Skeletal muscle tissue (tissue), 4 donors: ENCODE measurements around the gene ATP9A. TPM values are rescaled to one million over a fixed set of nuclear protein-coding genes. Genes with fewer than 3 reads are reported as not detected.
"Not testable (repeated sequence)": the region's sequence is repeated elsewhere in the genome, so short reads cannot be mapped to it uniquely, and the experiment has no call there.

Experiments used
- H3K27ac ChIP-seq: one replicate; pipeline ENCODE4 v1.7.0; 2013; ENCODE audit warnings: mild to moderate bottlenecking, low read depth, low read length, inconsistent platforms
- H3K27me3 ChIP-seq, 3 donors: one replicate each; pipeline ENCODE4 v1.7.0; 2013; ENCODE audit warnings: low read length in 3 of 3; ENCODE audit not compliant: control insufficient read depth in 3 of 3, insufficient read depth in 3 of 3
- H3K36me3 ChIP-seq, 3 donors: one replicate each; pipeline ENCODE4 v1.7.0; 2013; ENCODE audit warnings: low read length in 3 of 3; ENCODE audit not compliant: control insufficient read depth in 3 of 3, insufficient read depth in 3 of 3
- H3K4me1 ChIP-seq, 3 donors: one replicate each; pipeline ENCODE4 v1.7.0; 2013; ENCODE audit warnings: low read length in 3 of 3, mild to moderate bottlenecking in 3 of 3; ENCODE audit not compliant: control insufficient read depth in 3 of 3, insufficient read depth in 3 of 3
- H3K4me3 ChIP-seq, 3 donors: one replicate each; pipeline ENCODE4 v1.7.0; 2013; ENCODE audit warnings: low read length in 3 of 3
- H3K9ac ChIP-seq, 3 donors: one replicate each; pipeline ENCODE4 v1.7.0; 2013; ENCODE audit warnings: low read length in 3 of 3, mild to moderate bottlenecking in 3 of 3, moderate library complexity in 2 of 3, low read depth in 1 of 3
- H3K9me3 ChIP-seq, 3 donors: one replicate each; pipeline ENCODE4 v1.7.0; 2013; ENCODE audit warnings: low read length in 3 of 3; ENCODE audit not compliant: control insufficient read depth in 3 of 3
- total RNA-seq: library from RNA; depleted of rRNA; stranded (reverse); fragments of >200 nt; gene quantifications from one replicate; pipeline ENCODE4 v1.2.3, GENCODE V29; 2014
- donor health status: Osteomylitis.

Gene ATP9A
- total RNA-seq, 1 donor from 2014 or later: 56.4 TPM

DNA sequence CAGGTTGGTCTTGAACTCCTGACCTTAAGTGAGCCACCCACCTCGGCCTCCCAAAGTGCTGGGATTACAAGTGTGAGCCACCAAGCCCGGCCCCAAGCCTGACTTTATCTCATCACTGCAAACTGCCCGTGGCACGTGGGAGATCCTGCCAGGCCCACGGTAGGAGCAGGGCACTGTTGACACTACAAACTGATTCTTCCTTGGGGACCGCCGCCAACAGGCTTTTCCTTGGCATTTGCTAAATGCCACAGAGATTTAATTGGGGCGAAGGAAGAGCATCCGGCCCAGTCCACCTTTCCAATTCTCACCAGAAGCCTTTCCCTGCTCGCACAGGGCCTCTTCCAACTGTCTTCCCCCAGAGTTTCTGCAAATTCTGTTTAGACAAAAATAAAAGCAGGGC is 11.0 kb downstream of the ATP9A start:
- peaks cover 3 to 4% (median 3%) of the 10 kb centered on the region in 3 donors for H3K4me1 ChIP-seq
- peaks cover 0 to 2% (median 0%) of the 10 kb centered on the region in 3 donors for H3K36me3 ChIP-seq
- H3K27me3 ChIP-seq: no peaks in the 10 kb centered on the region
- no peak overlapping the region for H3K4me3 ChIP-seq
- H3K9ac ChIP-seq: no peak overlapping the region
- no peaks in the 10 kb centered on the region for H3K9me3 ChIP-seq
- no peak overlapping the region for H3K27ac ChIP-seq

- no peak overlapping the region for H3K9ac ChIP-seq
- no peak overlapping the region for H3K27ac ChIP-seq
- peaks cover 0 to 2% (median 0%) of the 10 kb centered on the region in 3 donors for H3K36me3 ChIP-seq
- H3K4me3 ChIP-seq: no peak overlapping the region
- H3K27me3 ChIP-seq: no peaks in the 10 kb centered on the region
- H3K4me1 ChIP-seq: peaks cover 3 to 9% (median 6%) of the 10 kb centered on the region in 3 donors
- H3K9me3 ChIP-seq: no peaks in the 10 kb centered on the region
Observed at GRCh38 chr20:51756653-51757052, 11.5 kb downstream of the ATP9A start.

DNA sequence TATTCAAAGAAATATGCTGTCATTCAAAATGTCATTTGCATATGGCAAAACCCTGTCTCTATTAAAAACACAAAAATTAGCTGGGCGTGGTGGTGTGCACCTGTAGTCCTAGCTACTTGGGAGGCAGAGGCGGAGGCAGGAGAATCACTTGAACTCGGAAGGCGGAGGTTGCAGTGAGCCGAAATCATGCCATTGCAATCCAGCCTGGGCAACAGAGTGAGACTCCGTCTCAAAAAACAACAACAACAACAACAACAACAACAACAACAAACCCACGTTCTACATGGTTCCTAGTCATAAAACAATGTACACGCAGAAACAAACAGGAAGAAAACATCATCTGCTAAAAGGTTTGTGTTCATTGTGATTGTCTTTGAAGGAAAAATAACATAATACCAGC is 15.0 kb downstream of the ATP9A start:
- H3K36me3 ChIP-seq, H3K27me3 ChIP-seq, H3K27ac ChIP-seq, H3K4me3 ChIP-seq, H3K9ac ChIP-seq, H3K9me3 ChIP-seq: not testable (repeated sequence)
- peaks cover 12 to 17% (median 15%) of the 10 kb centered on the region in 3 donors for H3K4me1 ChIP-seq

- Histone ChIP-seq H3K27me3 (no peaks in the 10 kb centered on the region), H3K9ac (no peak overlapping the region), H3K4me1 (peaks cover 12 to 17% (median 15%) of the 10 kb centered on the region in 3 donors), H3K4me3 (no peak overlapping the region), H3K9me3 (no peaks in the 10 kb centered on the region), H3K27ac (peak overlapping the region; percentile 56), H3K36me3 (no peaks in the 10 kb centered on the region)
Observed at GRCh38 chr20:51752343-51752951, 15.7 kb downstream of the ATP9A start.

- no peak overlapping the region for H3K9ac ChIP-seq
- H3K9me3 ChIP-seq: no peaks in the 10 kb centered on the region
- peaks cover 12 to 17% (median 15%) of the 10 kb centered on the region in 3 donors for H3K4me1 ChIP-seq
- no peaks in the 10 kb centered on the region for H3K27me3 ChIP-seq
- peak overlapping the region; percentile 42 for H3K27ac ChIP-seq
- no peak overlapping the region for H3K4me3 ChIP-seq
- no peaks in the 10 kb centered on the region for H3K36me3 ChIP-seq
Observed at GRCh38 chr20:51750770-51751388, 17.3 kb downstream of the ATP9A start.

GRCh38 chr20:51750037-51750769 is 18.0 kb downstream of the ATP9A start:
- peak overlapping the region in 1 of 3 donors; percentile 35 for H3K4me3 ChIP-seq
- H3K9me3 ChIP-seq: no peaks in the 10 kb centered on the region
- no peak overlapping the region for H3K9ac ChIP-seq
- peaks cover 12 to 17% (median 15%) of the 10 kb centered on the region in 3 donors for H3K4me1 ChIP-seq
- H3K36me3 ChIP-seq: no peaks in the 10 kb centered on the region
- peak overlapping the region; percentile 42 for H3K27ac ChIP-seq
- H3K27me3 ChIP-seq: no peaks in the 10 kb centered on the region

DNA sequence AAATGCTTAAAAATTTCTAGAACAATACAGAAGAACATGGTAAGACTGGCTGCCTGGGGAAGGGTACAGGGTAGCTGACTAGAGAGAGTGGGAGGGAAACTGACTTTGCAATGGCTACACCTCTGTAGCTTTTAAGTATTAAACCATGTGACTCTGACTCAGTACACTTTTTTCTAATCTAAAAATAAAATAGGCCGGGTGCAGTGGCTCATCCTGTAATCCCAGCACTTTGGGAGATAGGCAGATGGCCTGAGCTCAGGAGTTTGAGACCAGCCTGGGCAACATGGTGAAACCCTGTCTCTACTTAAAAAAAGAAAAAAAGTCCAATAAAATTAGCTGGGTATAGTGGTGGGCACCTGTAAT is 18.5 kb downstream of the ATP9A start:
- no peak overlapping the region for H3K4me3 ChIP-seq
- H3K27ac ChIP-seq: no peak overlapping the region
- no peaks in the 10 kb centered on the region for H3K9me3 ChIP-seq
- no peaks in the 10 kb centered on the region for H3K27me3 ChIP-seq
- no peaks in the 10 kb centered on the region for H3K36me3 ChIP-seq
- H3K4me1 ChIP-seq: peaks cover 12 to 17% (median 15%) of the 10 kb centered on the region in 3 donors
- no peak overlapping the region for H3K9ac ChIP-seq

DNA sequence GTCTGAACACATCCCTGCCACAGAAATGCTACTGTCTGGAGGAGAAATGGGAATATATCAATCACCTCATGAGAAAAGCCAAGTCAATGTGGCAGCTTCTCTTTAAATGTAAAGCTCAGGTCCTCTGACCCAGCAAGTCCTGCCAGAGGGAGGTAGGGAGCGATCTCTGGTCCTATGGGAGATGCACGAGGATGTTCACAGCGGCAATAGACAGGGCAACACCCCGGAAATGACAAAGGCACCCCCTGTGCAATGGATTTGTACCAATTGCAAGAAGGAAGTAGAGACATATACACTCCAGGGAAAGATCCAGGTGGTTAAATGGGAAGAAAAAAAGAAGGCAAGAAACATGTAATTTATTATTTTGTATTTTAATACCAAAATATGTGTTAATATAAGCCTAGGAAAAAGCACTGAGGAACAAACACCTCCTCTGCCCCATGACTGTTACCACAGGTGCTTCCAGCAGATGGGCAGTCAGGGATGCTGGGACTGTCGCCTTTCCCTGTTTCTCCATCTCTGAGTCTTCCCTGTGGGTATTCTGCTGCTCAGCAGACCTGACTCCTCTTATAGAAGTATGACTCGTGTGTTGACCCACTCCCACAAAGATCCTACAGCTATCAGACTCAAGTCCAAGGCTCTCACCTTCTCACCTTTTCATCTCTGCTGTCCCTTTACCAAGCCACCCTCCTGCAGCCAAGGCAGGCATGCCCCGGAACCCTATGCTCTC is 20.8 kb downstream of the ATP9A start:
- peaks cover 9 to 14% (median 12%) of the 10 kb centered on the region in 3 donors for H3K4me1 ChIP-seq
- no peak overlapping the region for H3K4me3 ChIP-seq
- no peak overlapping the region for H3K9ac ChIP-seq
- no peak overlapping the region for H3K27ac ChIP-seq
- H3K9me3 ChIP-seq: no peaks in the 10 kb centered on the region
- H3K36me3 ChIP-seq: no peaks in the 10 kb centered on the region
- H3K27me3 ChIP-seq: no peaks in the 10 kb centered on the region

- H3K9me3 ChIP-seq: no peaks in the 10 kb centered on the region
Observed at GRCh38 chr20:51745804-51746203, 22.4 kb downstream of the ATP9A start.

More at GRCh38 chr20:51745804-51746203, 22.4 kb downstream of the ATP9A start:
- no peaks in the 10 kb centered on the region for H3K36me3 ChIP-seq
- peaks cover 8 to 10% (median 8%) of the 10 kb centered on the region in 3 donors for H3K4me1 ChIP-seq
- H3K4me3 ChIP-seq: no peak overlapping the region
- H3K27ac ChIP-seq: no peak overlapping the region
- no peak overlapping the region for H3K9ac ChIP-seq
- H3K27me3 ChIP-seq: no peaks in the 10 kb centered on the region
